ENCODE data around the gene C11orf16. TPM values are rescaled to one million over a fixed set of nuclear protein-coding genes. Genes with fewer than 3 reads are reported as not detected.

Gene C11orf16
- polyA plus RNA-seq, 2 of the 4 experiments (the other 2 are of a cell fraction): not detected

- TF ChIP-seq E2F6 (IDR thresholded peaks at IDR 0.05; ENCODE audit: borderline replicate concordance, low read depth) (no peak), HOXB13 (CRISPR knock-in tag; IDR thresholded peaks at IDR 0.05; ENCODE audit: low read depth) (no peak), USF2 (IDR thresholded peaks at IDR 0.05) (no peak), BHLHE40 (IDR thresholded peaks at IDR 0.05; ENCODE audit: low read depth, low read length) (no peak), MAFK (IDR thresholded peaks at IDR 0.05; ENCODE audit: partially characterized antibody) (no peak), RCOR1 (IDR thresholded peaks at IDR 0.05; ENCODE audit: low read depth, low read length) (no peak)
These were observed 39.2 kb upstream of the C11orf16 start (continued) for GRCh38 chr11:8971924-8972316.

GRCh38 chr11:8971196-8971923 is 38.6 kb upstream of the C11orf16 start:
- H3K4me3 ChIP-seq: no peak overlapping the region
- ChIA-PET POLR2A (interaction anchor here (1.2 kb wide), 1 partner anchor 12 kb away, joined by 3 read pairs; no protein-coding TSS in a partner anchor), CTCF (interaction anchor here (1.1 kb wide), 1 partner anchor 16 kb away, joined by 4 read pairs; no protein-coding TSS in a partner anchor)
- TF ChIP-seq EHF (CRISPR knock-in tag; IDR thresholded peaks at IDR 0.05) (no peak), HOXA7 (CRISPR knock-in tag; IDR thresholded peaks at IDR 0.05) (no peak), CBX2 (IDR thresholded peaks at IDR 0.05; ENCODE audit: borderline replicate concordance, low read depth) (no peak), HOXB13 (CRISPR knock-in tag; IDR thresholded peaks at IDR 0.05; ENCODE audit: low read depth) (no peak), MAFK (IDR thresholded peaks at IDR 0.05; ENCODE audit: partially characterized antibody) (no peak), ZC3H11A (IDR thresholded peaks at IDR 0.05) (no peak), TFCP2L1 (CRISPR knock-in tag; IDR thresholded peaks at IDR 0.05) (no peak)
- FAIRE-seq: no peak
- H3K4me2 ChIP-seq: no peak overlapping the region
- H3K27ac ChIP-seq: no peak overlapping the region
- H3K4me1 ChIP-seq: no peaks in the 10 kb centered on the region
- ATAC-seq: no peak
- 62% methylated on average over 2 of the region's 2 CpGs for WGBS (ENCODE audit: missing lambda C conversion rate)
- DNase-seq (ENCODE audit: low read depth in 1 of 2, low spot score in 1 of 2): no peak
- no peaks in the 10 kb centered on the region for H3K9me3 ChIP-seq

GRCh38 chr11:8967184-8967583 is 34.4 kb upstream of the C11orf16 start:
- DNase-seq (ENCODE audit: low read depth in 1 of 2, low spot score in 1 of 2) (no peak), FAIRE-seq (no peak), ATAC-seq (no peak)
- ChIA-PET CTCF (no interaction called here), POLR2A (no interaction called here)
- Histone ChIP-seq H3K4me2 (no peak overlapping the region), H3K4me1 (peaks cover 20% of the 10 kb centered on the region), H3K9me3 (no peaks in the 10 kb centered on the region), H3K27ac (no peak overlapping the region), H3K4me3 (no peak overlapping the region)
- no peak for TF ChIP-seq ZFP36 (IDR thresholded peaks at IDR 0.05; ENCODE audit: borderline replicate concordance, partially characterized antibody)
- TF ChIP-seq HOXA7 (CRISPR knock-in tag; IDR thresholded peaks at IDR 0.05): no peak
- TF ChIP-seq ELK1 (IDR thresholded peaks at IDR 0.05; ENCODE audit: low read depth, low read length): no peak
- TF ChIP-seq CTCF (IDR thresholded peaks at IDR 0.05): no peak
- no peak for TF ChIP-seq NPAS2 (CRISPR knock-in tag; IDR thresholded peaks at IDR 0.05; ENCODE audit: borderline replicate concordance)
- TF ChIP-seq TP53 (CRISPR knock-in tag; IDR thresholded peaks at IDR 0.05): no peak
- no peak for TF ChIP-seq RNF2 (IDR thresholded peaks at IDR 0.05; ENCODE audit: borderline replicate concordance, low read depth)
- TF ChIP-seq KDM1A (IDR thresholded peaks at IDR 0.05; ENCODE audit: low read depth): no peak
- TF ChIP-seq SMC3 (IDR thresholded peaks at IDR 0.05): no peak
- TF ChIP-seq PHF8 (IDR thresholded peaks at IDR 0.05; ENCODE audit: borderline replicate concordance, low read depth): no peak
- TF ChIP-seq EHF (CRISPR knock-in tag; IDR thresholded peaks at IDR 0.05): no peak
- no peak for TF ChIP-seq HOXB5 (CRISPR knock-in tag; IDR thresholded peaks at IDR 0.05)
- TF ChIP-seq PBX3 (IDR thresholded peaks at IDR 0.05): no peak
- no peak for TF ChIP-seq RARB (CRISPR knock-in tag; IDR thresholded peaks at IDR 0.05)
- no peak for TF ChIP-seq FOSB (CRISPR knock-in tag; IDR thresholded peaks at IDR 0.05)
- WGBS (ENCODE audit: missing lambda C conversion rate): 92% methylated on average over 8 of the region's 8 CpGs

Measured in A549 (cell line).